HG02970 (cell line): ENCODE data around the gene GRIK4.
A peak's percentile ranks its signal among the peaks of the same experiment; 100 is the strongest.
"Not testable (repeated sequence)": the region's sequence is repeated elsewhere in the genome, so short reads cannot be mapped to it uniquely, and the experiment has no call there.

ENCODE experiments used
- ATAC-seq: cut with Tn5 transposase; IDR thresholded peaks from one replicate; pipeline ENCODE4 v1.9.1; 2021; ENCODE audit warnings: mild to moderate bottlenecking, moderate library complexity, moderate number of reproducible peaks; ENCODE audit not compliant: unreplicated experiment, low FRiP score

The GRIK4 gene

DNA sequence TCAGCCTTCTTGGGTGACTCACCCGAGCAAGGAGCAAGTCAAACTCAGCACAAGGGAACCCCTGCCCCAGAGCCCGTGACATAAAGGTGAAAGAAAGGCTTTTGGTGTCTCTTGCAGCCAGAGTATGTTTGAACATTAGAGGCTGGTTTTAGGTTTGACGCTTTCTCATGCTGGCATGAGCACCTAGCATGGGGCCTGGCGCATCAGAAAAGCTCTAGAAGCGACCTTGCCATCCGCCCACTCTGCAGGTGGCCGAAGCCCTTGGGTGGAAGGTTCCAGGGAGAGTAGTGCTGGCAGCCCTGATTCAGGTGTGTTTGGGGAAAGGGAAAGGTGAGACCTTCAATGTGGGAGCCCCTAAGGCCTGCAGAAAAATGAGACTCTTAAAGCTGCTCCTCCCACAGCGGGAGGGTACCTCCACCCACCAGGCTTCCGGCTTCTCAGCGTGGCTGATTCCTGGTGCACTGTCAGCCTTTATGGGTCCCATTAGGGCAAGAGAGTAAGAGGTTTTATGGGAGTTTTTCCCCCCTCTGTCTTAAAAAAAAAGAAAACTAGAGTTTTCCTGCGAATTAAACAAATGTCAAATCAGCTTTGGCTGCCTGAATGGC lies 88.4 kb downstream of the GRIK4 start:
- no peak for ATAC-seq

DNA sequence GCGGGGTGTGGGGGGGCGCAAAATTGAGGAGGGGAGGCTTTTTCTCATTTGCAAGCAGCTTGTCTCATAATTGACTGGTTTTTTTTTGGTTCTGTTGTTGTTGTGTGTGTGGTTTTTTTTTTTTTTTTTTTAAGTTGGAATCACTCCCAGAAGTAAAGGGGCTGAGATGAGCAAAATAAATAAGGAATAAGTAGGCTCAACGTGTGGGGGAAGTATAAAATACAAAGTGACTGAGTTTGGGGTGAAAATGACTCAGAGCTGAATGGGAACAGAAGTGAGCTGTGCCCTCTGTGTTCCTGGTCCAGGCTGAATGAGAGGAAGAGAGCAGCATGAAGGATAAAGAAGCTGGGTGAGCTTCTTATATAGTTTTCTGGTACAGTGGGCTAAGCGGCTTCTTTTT lies 90.0 kb downstream of the GRIK4 start:
- ATAC-seq, result no peak

DNA sequence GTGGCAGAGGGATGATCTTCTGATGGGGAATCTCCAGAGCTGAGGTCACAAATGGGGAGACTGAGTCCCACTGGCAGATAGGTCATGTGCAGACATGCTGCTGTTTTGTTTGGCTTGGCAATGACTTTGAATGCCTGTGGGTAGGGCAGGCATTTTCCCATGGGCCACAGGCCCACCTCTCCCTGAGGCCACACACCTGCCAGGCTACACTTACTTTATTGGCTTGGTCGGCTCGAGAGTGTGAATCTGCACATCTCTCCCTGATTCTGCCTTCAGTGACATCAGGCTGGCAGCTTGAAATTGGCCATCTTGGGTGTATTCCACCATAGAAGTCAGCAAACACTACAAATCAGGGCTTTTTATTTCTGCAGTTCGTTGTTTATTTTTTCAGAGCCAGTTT lies 91.5 kb downstream of the GRIK4 start:
- no peak for ATAC-seq

DNA sequence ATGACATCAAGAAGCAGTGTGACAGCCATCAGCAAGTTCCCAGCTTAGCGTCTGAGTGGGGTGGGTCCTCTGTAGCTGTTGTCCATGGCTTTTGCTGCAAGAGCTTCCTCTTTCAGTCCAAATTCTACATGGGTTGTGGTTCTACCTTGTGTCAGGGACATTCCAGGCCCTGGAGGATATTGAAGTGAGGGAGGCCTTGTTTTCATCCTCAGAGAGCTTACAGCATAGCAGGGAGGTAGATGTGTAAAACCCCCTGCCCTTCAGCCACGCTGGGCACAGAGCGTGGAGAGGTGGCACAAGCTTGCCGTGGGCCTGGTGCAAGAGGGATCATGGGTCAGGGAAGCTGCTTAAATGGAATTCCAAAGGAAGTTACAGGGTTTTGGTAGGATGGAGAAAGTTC lies 93.9 kb downstream of the GRIK4 start:
- ATAC-seq, result no peak

DNA sequence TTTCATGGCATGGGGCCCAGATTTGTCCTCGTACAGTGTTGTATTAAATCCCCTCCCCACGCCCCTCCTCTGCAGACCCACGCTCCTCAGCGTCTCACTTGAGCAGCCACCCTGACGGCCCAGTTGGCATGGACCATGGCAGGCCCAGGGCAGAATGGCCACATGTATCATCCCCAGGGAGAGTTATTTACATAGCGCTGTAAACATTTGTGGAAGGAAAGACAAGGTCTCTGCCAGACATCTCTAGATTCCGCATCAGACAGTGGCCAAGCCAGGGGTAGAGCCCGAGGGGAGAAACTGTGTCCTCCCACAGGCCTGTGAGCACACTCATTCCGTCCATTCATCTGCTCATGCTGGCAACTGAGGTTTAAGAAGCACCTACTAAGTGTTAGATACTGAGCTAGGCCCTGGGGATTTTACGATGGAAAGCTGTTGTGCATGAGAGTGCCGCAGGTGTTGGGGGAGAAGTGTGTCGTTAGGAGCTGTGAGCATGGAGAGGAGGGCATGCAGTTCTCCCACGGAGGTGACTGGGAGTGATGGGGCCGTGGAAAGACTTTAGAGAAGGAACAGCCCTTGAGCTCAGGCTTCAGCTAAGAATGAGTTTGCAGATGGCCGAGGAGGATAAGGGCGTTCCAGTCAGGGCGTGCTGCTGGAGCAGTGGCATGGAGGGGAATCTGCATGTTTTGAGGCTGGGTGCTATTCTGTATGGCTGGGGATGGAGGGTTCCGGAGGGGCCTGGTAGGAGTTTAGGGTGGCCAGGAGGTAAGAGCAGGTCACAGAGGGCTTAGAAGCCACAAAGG lies 94.9 kb downstream of the GRIK4 start:
- ATAC-seq, result no peak

DNA sequence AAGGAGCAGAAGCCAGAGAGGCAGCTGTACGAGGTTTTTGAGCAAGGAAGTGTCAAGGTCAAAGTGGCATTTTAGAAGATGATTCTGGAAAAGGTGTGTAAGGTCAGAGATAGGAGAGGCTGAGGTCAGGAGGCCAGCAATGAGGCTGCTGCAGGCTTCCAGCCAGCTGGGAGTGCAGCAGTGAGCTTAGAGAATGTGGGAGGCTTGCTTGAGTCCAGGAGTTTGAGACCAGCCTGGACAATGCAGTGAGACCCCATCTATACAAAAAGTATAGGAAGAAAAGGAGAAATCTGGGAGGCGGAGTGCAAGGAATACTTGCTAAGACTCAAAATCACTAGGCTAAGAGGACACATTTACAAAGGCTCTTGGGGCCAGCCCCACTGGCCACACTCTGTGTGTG lies 96.5 kb downstream of the GRIK4 start:
- no peak for ATAC-seq

DNA sequence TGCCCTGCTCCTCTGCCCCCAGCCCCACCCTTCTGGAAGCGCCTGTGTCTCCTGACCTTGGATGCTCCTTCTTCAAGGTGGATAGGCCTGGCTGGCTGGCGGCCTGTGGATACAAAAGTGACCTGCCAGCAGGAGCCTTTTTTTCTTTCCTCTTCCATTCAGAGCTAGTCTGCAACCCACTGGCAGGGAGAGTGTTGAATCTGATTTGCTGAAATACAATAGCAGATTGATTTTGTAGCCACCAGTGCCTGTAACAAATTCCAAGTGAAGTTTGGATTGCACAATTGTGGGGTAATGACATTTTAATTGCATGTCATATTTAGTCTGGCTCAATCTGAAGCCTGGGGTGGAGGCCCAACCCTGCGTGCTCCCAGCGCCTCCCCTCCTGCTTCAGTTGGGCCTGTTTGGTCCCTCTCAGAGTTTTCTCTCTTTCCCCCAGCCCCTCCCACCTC lies 97.2 kb downstream of the GRIK4 start:
- no peak for ATAC-seq

DNA sequence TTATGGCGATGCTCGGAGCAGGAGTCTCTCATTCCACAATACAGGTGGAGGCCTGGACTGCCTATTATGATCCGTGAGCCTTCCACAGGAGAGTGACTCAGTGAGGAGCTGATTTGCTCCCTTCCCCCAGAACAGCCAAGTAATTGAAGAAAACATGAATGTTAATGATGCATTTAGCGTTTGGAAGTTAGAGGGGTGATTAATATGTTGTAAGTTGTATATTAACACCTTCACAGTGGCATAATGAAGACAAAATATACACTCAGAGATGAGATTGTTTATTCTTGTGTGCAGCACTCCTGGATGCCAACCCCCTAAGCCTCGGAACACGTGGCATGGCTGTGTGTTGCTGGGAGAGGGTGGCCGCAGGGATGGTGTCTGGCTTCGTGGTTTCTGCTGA lies 98.6 kb downstream of the GRIK4 start:
- ATAC-seq, result no peak

DNA sequence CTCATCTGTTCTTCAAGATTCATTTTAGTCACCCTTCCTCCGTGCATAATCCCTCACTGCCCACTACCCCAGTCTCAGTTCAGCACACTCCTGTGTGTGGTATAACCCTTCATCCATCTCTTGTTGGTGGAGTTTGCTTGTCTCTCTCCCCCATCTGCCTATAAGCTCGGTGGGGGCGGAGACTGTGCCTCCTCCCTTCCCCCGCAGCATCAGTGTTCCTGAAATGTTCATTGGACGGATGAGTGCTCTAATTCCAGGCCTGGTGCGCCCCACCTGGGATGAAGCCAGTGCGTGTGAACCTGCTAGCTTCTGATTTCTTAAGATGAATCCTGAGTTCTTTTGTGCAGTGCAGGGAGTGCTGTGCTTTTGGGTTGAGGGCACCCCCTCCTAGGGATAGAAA lies 100.0 kb downstream of the GRIK4 start:
- ATAC-seq, result no peak

DNA sequence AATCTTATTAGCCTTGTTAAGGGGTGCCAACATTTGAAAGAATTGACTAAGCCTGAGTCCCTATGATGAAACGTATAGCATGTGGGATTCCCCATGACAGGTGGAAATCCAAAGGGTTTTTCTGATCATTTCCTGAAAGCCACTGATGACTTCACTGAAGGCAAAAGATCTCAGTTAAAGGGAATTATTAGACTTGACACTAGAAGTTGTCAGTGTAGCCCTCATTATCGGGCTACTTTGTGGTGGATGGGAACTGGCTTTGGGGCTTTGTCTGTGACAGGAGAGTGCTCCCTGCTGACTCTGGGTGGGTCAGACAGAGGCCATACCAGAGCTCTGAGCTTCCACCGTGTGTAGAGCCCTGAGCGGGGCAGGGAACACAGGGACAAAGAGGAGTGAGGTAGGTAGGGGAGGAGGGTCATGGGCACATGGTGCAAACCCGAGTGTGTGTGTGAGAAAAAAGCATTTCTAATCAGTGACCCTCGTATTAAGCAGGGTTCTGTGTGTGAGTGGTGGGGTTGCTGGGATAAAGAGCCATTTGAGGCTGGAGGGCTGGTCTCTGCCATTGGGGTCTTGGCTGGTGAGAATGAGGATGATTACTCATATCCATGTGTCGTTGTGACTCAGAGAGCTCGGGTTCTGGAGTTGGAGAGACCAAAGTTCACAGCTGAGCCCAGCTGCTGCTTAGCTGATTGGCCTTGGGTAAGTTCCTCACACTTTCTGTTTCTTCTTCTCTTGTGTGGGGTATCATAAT lies 101.1 kb downstream of the GRIK4 start:
- ATAC-seq, result peak; percentile 75

DNA sequence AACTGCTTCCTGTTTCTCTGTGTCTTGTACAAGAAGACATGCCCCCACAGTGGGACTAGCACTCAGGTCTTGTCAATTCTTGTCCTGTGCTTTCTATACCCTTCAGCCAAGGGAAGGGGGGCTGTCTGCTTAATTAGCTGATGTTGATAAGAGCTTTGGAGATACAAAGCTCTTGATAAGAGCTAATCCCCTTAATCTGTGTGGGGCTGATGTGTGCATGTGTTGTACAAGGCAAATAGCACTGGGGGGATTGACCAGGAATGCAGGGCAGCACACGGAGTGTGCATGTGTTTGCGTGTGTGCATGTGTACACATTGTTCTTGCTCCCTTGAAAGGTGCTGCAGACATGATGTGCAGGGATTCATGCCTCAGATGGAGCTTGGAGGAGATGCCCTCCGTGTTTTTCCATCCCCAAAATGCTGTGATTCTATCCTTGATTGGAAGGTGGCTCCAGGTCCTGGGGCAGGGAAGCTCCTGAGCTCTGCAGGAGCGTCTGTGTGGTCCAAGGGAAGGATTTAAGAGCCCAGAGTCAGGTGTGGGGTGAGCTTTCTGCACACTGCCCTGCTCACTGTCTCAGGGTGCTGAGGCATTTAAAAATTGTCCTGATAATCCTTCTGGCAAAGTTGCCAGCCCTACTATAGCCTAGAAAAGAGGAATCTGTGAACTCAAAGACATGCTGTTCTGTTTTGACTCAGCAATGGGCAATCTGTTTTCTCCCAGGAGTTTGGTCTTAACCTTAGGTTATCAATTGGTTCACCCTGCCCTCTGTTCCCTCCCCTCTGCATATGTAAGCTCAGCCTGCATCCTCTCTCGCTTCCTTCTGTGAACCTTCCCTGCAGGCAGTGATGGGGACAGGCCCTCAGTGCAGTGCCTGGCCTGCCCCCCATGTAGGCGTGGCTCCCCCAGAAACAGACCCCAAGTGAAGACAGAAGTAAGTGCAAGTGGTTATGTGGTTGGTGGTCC lies 102.0 kb downstream of the GRIK4 start:
- peak; percentile 37 for ATAC-seq

DNA sequence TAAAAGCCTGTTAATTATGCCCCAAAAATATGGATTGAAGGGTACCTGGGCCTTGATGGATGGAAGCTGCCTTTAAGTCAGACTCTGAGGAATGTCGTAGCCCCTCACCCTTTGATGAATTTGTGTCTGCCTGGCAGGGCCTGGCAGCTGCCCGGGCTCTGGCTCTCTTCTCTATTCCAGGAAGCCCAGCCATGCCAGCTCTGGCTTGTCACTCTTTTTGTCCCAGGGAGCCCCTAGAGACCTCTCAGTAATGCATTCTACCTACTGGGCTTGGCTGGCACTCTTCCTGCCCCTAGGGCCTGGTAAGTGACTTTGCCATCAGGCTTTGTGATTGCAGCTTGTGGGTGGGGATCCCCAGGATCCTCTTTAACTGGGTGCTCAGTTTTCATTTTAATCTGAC lies 103.8 kb downstream of the GRIK4 start:
- no peak for ATAC-seq

DNA sequence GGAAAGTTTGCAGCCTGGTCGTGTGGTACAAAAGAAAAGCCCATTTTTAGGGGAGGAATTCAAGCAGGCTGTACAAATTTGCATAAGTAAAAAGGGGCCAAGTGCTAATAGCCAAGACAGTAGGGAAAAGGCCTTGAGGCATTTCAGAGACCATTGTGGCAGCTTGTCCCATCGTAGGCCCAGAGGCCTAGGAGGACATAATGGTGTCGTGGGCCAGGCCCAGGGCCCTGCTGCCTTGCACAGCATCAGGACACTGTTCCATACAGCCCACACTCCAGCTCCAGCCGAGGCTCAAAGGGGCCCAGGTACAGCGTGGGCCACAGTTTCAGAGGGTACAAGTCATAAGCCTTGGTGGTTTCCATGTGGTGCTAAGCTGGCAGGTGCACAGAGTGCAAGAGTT lies 106.9 kb downstream of the GRIK4 start:
- ATAC-seq, result no peak

DNA sequence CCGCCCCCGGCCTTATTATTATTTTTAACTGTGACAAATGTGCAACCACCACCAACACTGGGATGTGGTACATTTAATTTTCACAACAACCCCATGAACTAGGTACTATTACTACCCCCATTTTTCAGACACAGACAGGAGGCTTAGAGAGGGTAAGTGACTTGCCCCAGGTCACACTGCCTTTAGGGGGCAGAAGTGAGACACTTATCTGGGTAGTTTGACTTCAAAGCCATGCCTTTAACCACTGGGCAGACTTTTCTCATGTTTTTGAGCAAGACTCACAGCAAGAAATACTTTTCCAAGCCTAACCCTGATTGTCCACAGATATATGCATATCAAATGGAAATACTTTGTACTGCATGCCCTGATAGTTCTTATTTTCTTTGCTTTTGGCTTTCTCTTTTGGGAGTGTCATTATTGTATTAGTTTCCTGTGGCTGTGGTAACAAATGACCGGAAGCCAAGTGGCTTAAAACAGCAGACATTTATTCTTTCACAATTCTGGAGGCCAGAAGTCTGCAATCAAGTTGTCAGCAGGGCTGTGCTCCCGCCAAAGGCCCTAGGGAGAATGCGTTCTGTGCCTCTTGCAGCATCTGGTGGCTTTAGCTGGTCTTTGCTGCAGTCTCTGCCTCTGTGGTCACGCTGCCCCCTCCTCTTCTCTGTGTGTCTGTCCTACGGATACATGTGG lies 110.8 kb downstream of the GRIK4 start:
- no peak for ATAC-seq

DNA sequence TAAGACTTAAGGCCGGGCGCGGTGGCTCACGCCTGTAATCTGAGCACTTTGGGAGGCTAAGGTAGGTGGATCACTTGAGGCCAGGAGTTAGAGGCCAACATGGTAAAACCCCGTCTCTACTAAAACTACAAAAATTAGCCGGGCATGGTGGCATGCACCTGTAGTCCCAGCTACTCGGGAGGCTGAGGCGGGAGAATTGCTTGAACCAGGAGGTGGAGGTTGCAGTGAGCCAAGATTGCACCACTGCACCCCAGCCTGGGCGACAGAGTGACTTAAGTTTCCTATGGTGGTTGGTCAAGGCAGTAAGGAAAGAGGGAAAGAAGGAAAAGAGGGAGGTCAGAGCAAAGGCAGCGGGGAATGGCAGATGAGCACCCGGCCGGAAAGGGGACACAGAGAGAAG lies 113.4 kb downstream of the GRIK4 start:
- ATAC-seq, result not testable (repeated sequence)

DNA sequence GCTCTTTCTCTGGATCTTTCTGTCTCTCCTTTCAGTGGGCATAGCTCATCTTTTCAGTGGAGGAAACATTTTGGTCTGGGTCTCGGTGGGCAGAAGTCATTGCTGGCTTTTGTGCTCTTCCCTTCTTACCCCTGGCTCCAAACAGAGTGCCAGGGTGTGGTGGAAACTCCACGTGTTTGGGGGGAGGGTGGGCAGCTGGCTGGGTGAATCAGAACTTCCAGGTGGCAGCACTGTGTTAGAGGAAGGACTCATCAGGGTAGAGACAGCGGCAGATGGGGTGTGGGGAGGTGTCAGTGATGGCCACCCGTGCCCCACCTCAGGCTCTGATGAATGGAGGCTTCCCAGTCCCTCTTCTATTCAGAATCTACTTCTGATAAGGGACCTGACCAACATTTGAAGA lies 114.0 kb downstream of the GRIK4 start:
- ATAC-seq, result no peak

DNA sequence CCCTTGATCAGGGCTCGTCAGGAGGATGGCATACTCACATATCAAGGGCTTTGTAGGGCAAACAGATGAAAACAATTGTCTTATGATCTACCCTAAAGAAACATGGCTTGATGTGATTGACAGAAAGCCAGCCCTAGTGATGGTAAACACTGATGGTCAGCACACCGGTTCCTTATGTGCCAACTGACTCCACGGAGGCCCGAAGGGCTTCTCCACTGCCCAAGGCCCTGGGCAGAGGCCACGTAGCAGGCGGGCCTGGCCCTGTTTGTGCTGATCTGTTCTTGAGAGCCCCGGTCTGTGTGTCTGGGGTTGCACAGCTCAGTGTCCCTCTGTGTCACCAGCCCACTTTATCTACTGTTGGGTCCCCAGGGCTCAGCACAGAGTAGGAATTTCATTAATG lies 115.2 kb downstream of the GRIK4 start:
- ATAC-seq, result no peak

DNA sequence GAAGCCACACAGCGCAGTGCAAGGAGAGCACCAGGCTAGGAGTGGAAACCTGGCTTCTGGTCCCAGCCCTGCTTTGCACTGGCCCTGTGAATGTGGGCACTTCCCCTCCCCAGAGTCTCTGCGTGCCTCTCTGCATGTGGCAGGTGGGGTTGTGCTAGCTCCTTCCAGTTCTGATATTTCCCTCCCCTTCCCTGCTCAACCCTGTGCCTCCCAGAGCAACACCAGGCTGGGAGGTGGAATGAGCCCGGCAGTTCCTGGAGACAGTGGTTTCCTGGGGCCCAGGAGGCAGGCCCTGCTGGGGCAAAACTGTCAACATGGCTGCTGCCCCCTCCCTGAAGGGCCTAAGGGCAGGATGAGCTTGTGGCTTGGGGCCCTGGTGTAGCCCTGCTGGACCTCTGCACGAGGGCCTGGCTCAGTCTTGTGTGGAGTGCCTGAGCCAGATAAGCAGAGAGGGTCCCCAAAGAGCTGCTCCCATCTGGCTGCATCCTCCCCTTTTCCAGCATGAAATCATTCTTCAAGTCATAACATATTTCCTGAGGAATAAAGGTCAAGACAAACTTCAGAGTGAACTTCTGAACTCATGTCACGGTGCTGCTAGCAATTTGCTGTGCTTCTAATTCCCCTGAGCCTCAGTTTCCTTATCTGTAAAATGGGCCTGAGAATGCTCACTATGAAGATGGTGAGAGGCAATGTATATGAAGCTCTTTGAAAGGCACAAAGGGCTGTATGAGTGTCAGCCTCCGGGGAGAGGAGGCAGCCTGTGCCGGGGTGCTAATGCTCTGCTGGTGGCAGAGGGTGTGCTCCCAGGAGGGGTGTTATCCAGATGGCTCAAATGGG lies 116.0 kb downstream of the GRIK4 start:
- ATAC-seq, result no peak
